Adrenal gland (tissue), 5 donors: ENCODE data around the gene UGT1A6.
"Not testable (repeated sequence)": the region's sequence is repeated elsewhere in the genome, so short reads cannot be mapped to it uniquely, and the experiment has no call there.

Experiments used
- CTCF ChIP-seq, 6 experiments: fragments of 450-650 bp in 4 of 6; fragments of 200-600 bp in 2 of 6; sonication (generic) in 1 of 6; IDR thresholded peaks; 1 replicate in 5 of 6; 2 replicates in 1 of 6; pipeline versions ENCODE4 v1.5.1 to v1.8.0; 2016 to 2021; ENCODE audit warnings: antibody characterized with exemption in 6 of 6, mild to moderate bottlenecking in 2 of 6, moderate library complexity in 1 of 6
- POLR2A ChIP-seq, 2 donors: fragments of 450-650 bp; IDR thresholded peaks; one replicate each; pipeline ENCODE4 v1.6.1; 2017; ENCODE audit warnings: antibody characterized with exemption in 2 of 2, mild to moderate bottlenecking in 2 of 2, moderate library complexity in 1 of 2
- donor health status: DM: no; HTN: no; CAD: no.

DNA sequence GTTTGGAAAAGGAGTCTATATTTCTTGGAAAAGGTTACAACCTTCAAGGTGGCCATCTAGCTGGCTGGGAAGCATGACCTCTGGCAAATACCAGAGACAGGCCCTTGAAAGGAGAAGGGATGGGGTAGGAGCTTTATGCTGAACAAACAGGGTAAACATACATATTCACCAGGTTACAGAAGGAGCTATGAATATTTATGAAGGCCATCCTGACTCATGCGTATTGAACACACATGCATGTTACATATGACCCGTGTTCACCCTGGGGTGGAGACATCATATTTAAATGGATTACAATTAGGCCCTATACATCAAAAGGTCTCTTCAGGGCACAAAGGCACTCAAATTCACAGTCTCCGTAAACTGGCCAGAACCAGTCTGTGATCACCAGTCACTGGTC is 36.7 kb upstream of the UGT1A6 start:
- not testable (repeated sequence) for TF ChIP-seq CTCF, POLR2A (IDR thresholded peaks at IDR 0.05)
